HepG2 (cell line): ENCODE measurements around the gene PEX14. TPM values are rescaled to one million over a fixed set of nuclear protein-coding genes. Genes with fewer than 3 reads are reported as not detected.

Source experiments
- ARNT ChIP-seq: fragments of 450-650 bp; IDR thresholded peaks from 2 replicates; pipeline ENCODE4 v1.6.1; 2017
- BORCS8-MEF2B ChIP-seq: sonication (generic); formaldehyde crosslinking; IDR thresholded peaks from 2 replicates; pipeline ENCODE4 v1.8.0; 2022; ENCODE audit warnings: mild to moderate bottlenecking, missing genetic modification reagents
- CENPBD1 ChIP-seq: sonication (generic); formaldehyde crosslinking; IDR thresholded peaks from 2 replicates; pipeline ENCODE4 v1.8.0; 2022; ENCODE audit warnings: missing genetic modification reagents, low read depth, mild to moderate bottlenecking, borderline replicate concordance
- DNMT3B ChIP-seq: conservative IDR thresholded peaks from 2 replicates; pipeline ENCODE4 v1.6.1; 2016; ENCODE audit warnings: missing biosample characterization, control low read depth
- HDAC6 ChIP-seq: fragments of 200-600 bp; sonication (generic); IDR thresholded peaks from 2 replicates; pipeline ENCODE4 v1.7.0; 2017; ENCODE audit warnings: mild to moderate bottlenecking, antibody characterized with exemption, low read length, low read depth
- KDM3A ChIP-seq: IDR thresholded peaks from 2 replicates; pipeline ENCODE4 v1.6.1; 2018; ENCODE audit warnings: low read depth, missing compliant biosample characterization
- MXI1 ChIP-seq: IDR thresholded peaks from 3 replicates; pipeline ENCODE4 v1.6.1; 2012; ENCODE audit warnings: low read depth, low read length, inconsistent platforms, borderline replicate concordance
- NFATC3 ChIP-seq: sonication (generic); formaldehyde crosslinking; IDR thresholded peaks from 2 replicates; pipeline ENCODE4 v1.5.1; 2020; ENCODE audit warnings: mild to moderate bottlenecking, missing genetic modification reagents
- POGK ChIP-seq: sonication (generic); formaldehyde crosslinking; conservative IDR thresholded peaks from 2 replicates; pipeline ENCODE4 v1.8.0; 2022; ENCODE audit warnings: mild to moderate bottlenecking, moderate library complexity, missing genetic modification reagents
- SNAI1 ChIP-seq: sonication (generic); formaldehyde crosslinking; IDR thresholded peaks from 2 replicates; pipeline ENCODE4 v1.5.0; 2020; ENCODE audit warnings: mild to moderate bottlenecking, missing genetic modification reagents, borderline replicate concordance
- XRCC5 ChIP-seq: fragments of 200-400 bp; formaldehyde crosslinking; optimal IDR thresholded peaks from 2 replicates; pipeline ENCODE3; 2017; ENCODE audit warnings: mild to moderate bottlenecking, low read length
- ZNF333 ChIP-seq: sonication (generic); formaldehyde crosslinking; IDR thresholded peaks from 2 replicates; pipeline ENCODE4 v1.4.0; 2020; ENCODE audit warnings: mild to moderate bottlenecking, missing genetic modification reagents, borderline replicate concordance
- ZNF383 ChIP-seq: sonication (generic); formaldehyde crosslinking; IDR thresholded peaks from 2 replicates; pipeline ENCODE4 v1.4.0; 2020; ENCODE audit warnings: missing genetic modification reagents, mild to moderate bottlenecking, borderline replicate concordance
- ZNF616 ChIP-seq: sonication (generic); formaldehyde crosslinking; IDR thresholded peaks from 2 replicates; pipeline ENCODE4 v1.5.0; 2020; ENCODE audit warnings: low read depth, mild to moderate bottlenecking, missing genetic modification reagents
- ZNF644 ChIP-seq: IDR thresholded peaks from 2 replicates; pipeline ENCODE4 v1.6.1; 2016; ENCODE audit warnings: low read depth
- polyA plus RNA-seq, 8 experiments: library from polyadenylated mRNA; depleted of rRNA in 3 of 8; stranded (reverse) in 7 of 8; unstranded in 1 of 8; fragments of >200 nt; fragmentation: Illumina TruSeq in 4 of 8; extraction: Trizol in 4 of 8; gene quantifications; 2 replicates each; pipeline versions ENCODE4 v1.2.1 to v1.2.3, GENCODE V29; 2011 to 2016; ENCODE audit warnings: low read depth in 4 of 8, missing spikeins in 1 of 8, mixed read lengths in 1 of 8; ENCODE audit not compliant: insufficient read depth in 1 of 8
- total RNA-seq, 5 experiments: library from RNA; depleted of rRNA; stranded (reverse); fragments of >200 nt; fragmentation: Illumina TruSeq; extraction: Trizol; gene quantifications; 2 replicates each; pipeline ENCODE4 v1.2.3, GENCODE V29; 2016; ENCODE audit warnings: low read depth in 1 of 5
- TF ChIP-seq, protein P1 (sequence below): IDR thresholded peaks from 2 replicates; pipeline ENCODE4 v1.6.1; 2016; ENCODE audit warnings: missing compliant biosample characterization, missing genetic modification reagents, borderline replicate concordance
- TF ChIP-seq, protein P2 (sequence below): sonication (generic); formaldehyde crosslinking; IDR thresholded peaks from 2 replicates; pipeline ENCODE4 v1.5.0; 2020; ENCODE audit warnings: missing genetic modification reagents
- TF ChIP-seq, protein P3 (sequence below): sonication (generic); formaldehyde crosslinking; IDR thresholded peaks from 2 replicates; pipeline ENCODE4 v1.8.1; 2022; ENCODE audit warnings: low read depth, mild to moderate bottlenecking, missing genetic modification reagents
- TF ChIP-seq, protein P4 (sequence below): sonication (generic); formaldehyde crosslinking; IDR thresholded peaks from 2 replicates; pipeline ENCODE4 v1.5.0; 2020; ENCODE audit warnings: missing genetic modification reagents

Gene PEX14
- total and polyA plus RNA-seq, 2 of the 13 experiments (the other 11 are each of a cell fraction or from before 2014, with no cell fraction given) = 6.5 to 9.9 TPM

DNA sequence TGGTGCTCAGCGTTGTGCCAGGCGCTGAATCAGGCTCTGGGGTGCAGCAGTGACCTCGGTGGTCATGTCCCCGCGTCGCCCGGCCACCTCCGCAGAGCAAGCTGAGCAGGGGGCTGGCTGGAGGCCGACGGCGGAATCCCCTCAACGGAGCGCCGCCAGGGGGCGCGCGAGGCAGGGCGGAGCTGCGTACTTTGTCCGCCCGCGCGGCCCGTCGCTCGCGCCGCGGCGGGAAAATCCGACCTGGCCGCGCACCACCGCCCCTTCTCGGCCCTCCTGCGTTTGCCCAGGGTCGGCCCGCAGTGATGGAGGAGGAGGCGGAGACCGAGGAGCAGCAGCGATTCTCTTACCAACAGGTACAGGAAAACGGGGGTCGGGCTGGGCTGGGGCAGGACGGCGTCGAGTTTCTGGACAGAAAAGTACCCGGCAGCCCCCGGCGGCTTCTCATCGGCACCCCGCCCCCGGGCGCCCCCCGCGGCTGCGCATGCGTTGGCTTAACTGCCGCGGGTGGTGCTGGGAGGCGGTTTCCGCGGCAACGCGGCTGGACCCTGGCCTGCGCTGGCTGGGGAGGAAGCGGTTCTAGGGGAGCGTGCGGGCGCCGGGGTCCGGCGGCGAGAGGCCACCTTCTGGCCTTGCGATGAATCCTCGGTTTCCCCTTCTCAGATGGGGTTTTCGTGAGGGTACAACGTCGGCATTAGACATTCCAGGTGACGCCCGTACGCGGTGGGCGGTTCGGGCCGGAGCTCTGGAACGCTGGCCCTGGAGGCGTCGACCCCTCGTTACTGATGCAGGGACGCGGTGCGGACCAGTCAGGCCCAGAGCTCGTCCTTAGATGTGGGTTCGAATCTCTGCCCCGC is 44.3 kb upstream of the PEX14 start, which contains the start of gene CENPS (continued):
- TF ChIP-seq, protein P1, sequence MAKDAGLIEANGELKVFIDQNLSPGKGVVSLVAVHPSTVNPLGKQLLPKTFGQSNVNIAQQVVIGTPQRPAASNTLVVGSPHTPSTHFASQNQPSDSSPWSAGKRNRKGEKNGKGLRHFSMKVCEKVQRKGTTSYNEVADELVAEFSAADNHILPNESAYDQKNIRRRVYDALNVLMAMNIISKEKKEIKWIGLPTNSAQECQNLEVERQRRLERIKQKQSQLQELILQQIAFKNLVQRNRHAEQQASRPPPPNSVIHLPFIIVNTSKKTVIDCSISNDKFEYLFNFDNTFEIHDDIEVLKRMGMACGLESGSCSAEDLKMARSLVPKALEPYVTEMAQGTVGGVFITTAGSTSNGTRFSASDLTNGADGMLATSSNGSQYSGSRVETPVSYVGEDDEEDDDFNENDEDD (CRISPR knock-in tag) = peak; percentile 100
- TF ChIP-seq KDM3A (peak; percentile 83; the same call in 1 of the 2 replicates), BORCS8-MEF2B (CRISPR knock-in tag) (peak; percentile 99), CENPBD1 (CRISPR knock-in tag) (no peak), ZNF333 (CRISPR knock-in tag) (peak; percentile 30; the same call in 1 of the 2 replicates), ZNF644 (CRISPR knock-in tag) (no peak), HDAC6 (no peak), MXI1 (peak; percentile 89), NFATC3 (CRISPR knock-in tag) (peak; percentile 80; the same call in 1 of the 2 replicates), XRCC5 (peak; percentile 94), SNAI1 (no peak), POGK (peak; percentile 97), DNMT3B (CRISPR knock-in tag) (no peak), ZNF616 (peak; percentile 83), ARNT (no peak), ZNF383 (CRISPR knock-in tag) (no peak)
- TF ChIP-seq, protein P2, sequence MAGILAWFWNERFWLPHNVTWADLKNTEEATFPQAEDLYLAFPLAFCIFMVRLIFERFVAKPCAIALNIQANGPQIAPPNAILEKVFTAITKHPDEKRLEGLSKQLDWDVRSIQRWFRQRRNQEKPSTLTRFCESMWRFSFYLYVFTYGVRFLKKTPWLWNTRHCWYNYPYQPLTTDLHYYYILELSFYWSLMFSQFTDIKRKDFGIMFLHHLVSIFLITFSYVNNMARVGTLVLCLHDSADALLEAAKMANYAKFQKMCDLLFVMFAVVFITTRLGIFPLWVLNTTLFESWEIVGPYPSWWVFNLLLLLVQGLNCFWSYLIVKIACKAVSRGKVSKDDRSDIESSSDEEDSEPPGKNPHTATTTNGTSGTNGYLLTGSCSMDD (CRISPR knock-in tag) = no peak
- TF ChIP-seq, protein P3, sequence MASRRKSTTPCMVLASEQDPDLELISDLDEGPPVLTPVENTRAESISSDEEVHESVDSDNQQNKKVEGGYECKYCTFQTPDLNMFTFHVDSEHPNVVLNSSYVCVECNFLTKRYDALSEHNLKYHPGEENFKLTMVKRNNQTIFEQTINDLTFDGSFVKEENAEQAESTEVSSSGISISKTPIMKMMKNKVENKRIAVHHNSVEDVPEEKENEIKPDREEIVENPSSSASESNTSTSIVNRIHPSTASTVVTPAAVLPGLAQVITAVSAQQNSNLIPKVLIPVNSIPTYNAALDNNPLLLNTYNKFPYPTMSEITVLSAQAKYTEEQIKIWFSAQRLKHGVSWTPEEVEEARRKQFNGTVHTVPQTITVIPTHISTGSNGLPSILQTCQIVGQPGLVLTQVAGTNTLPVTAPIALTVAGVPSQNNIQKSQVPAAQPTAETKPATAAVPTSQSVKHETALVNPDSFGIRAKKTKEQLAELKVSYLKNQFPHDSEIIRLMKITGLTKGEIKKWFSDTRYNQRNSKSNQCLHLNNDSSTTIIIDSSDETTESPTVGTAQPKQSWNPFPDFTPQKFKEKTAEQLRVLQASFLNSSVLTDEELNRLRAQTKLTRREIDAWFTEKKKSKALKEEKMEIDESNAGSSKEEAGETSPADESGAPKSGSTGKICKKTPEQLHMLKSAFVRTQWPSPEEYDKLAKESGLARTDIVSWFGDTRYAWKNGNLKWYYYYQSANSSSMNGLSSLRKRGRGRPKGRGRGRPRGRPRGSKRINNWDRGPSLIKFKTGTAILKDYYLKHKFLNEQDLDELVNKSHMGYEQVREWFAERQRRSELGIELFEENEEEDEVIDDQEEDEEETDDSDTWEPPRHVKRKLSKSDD = 0 out of 2 replicates have a peak, but pooled peaks have one; percentile 67
- TF ChIP-seq, protein P4, sequence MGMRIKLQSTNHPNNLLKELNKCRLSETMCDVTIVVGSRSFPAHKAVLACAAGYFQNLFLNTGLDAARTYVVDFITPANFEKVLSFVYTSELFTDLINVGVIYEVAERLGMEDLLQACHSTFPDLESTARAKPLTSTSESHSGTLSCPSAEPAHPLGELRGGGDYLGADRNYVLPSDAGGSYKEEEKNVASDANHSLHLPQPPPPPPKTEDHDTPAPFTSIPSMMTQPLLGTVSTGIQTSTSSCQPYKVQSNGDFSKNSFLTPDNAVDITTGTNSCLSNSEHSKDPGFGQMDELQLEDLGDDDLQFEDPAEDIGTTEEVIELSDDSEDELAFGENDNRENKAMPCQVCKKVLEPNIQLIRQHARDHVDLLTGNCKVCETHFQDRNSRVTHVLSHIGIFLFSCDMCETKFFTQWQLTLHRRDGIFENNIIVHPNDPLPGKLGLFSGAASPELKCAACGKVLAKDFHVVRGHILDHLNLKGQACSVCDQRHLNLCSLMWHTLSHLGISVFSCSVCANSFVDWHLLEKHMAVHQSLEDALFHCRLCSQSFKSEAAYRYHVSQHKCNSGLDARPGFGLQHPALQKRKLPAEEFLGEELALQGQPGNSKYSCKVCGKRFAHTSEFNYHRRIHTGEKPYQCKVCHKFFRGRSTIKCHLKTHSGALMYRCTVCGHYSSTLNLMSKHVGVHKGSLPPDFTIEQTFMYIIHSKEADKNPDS = peak; percentile 79
